GM19025 (cell line): ENCODE results near the gene IDH2.
"Not testable (repeated sequence)": the region's sequence is repeated elsewhere in the genome, so short reads cannot be mapped to it uniquely, and the experiment has no call there.

Experiments
- ATAC-seq: cut with Tn5 transposase; IDR thresholded peaks from one replicate; pipeline ENCODE4 v1.9.1; 2021; ENCODE audit warnings: mild to moderate bottlenecking, low read depth, moderate library complexity; ENCODE audit not compliant: unreplicated experiment

IDH2 gene

GRCh38 chr15:90086868-90087268 lies 15.4 kb downstream of the IDH2 start:
- no peak for ATAC-seq

DNA sequence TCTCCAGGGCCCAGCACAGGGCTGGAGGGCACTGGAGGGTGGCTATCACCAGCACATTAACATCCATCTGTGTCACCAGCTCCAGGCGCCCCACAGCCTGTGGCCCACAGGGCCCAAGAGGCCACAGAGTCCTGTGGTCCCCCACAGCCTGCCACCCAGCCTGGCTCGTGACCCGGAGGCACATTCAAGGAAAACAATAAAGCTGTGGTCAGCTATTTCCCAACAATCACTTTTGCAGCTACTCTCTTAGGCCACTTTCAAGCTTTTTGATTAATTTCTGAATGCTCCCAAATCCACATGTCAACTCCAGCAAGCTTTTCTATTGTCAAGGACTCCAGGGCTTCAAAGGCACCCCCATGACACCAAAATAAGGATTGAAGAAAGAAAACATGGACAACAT lies 16.7 kb downstream of the IDH2 start:
- no peak for ATAC-seq

- ATAC-seq: no peak
These were observed 17.3 kb downstream of the IDH2 start for GRCh38 chr15:90084876-90085423.

GRCh38 chr15:90083954-90084607 lies 18.2 kb downstream of the IDH2 start:
- ATAC-seq: no peak

DNA sequence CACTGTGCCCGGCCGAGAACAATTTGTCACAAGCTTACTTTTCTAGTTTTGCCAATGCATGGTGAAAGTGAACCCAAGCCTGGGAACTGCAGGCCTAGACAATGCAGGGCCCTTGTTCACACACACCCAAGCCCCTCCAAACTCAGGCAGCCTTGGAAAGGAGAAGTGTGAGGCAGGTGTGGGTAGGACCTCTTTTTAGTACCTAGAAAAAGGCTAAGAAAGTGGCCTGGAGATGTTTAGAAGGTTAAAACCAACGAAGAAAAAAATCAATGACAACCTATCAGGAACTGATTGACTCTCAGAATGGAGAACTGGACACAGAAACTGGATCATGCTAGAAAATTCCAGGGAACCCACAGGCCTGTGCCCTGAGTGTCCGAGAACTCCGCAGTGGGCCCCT lies 18.8 kb downstream of the IDH2 start:
- ATAC-seq: no peak

- no peak for ATAC-seq
These were observed 20.0 kb downstream of the IDH2 start for GRCh38 chr15:90082140-90082715.

DNA sequence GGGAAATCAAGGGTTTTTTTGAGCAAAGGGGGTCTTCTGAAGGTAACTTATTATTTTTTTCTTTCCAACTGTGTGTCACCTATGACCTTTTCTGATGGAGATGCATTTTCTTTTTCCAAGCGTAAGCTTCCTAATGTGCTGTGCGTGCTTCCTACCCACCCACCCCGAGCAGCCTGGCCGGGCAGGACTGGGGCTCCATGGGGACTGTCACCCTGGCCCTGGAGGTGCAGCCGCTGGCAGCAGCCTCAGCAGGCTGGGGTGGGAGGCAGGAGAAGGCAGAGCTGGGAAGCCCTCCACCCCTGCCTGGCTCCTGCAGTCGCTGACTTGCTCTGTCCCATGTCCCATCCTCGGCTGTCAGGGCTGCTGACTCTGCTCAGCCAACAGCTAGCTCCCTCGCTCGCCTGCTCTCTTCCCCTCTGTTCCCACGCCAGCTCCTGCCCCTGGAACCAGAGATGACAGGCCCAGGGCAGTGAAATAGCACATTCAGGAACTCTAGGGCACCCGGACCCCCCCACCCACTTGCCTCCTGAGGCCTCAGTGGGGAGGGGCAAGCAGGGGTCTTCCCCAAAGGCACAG lies 21.4 kb downstream of the IDH2 start:
- no peak for ATAC-seq

- ATAC-seq: no peak
These were observed 21.9 kb downstream of the IDH2 start for GRCh38 chr15:90080458-90080755.

DNA sequence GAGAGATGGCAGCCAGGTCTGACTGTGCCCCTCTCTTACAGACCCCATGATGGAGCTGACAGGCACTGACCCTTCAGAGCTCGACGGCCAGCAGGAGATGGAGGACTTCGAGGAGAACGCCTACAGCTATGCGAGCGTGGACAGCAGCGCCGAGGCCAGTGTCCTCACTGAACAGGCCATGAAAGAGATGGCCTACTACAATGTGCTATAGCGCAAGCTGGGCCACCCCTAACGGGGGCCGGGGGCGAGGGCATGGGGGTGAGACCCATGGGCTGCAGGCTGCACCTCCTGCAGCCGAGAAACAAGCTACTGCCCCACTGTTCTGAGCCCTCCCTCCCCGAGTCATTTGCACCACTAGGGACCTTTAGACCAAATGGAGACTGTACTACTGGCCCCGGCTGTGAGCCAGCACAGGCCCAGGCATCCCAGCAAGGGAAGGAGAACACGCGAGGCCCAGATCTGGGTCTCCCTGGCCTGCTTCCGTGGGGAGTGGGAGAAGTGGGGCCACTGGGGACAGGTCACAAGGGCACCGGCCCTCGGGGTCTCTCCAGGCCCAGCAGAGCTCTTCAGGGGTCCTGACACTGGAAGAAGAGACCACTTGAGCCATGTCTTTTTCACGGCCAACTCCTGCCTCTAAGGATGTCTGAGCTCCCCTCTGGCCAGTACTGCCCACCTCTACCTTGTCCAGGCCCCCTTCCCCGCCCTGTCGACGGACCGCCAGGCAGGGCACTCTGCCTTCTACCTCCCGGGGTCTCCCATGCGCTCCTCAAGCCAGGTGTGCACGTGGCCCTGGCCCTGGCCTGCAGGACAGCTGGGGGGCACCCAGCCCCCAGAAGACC lies 22.4 kb downstream of the IDH2 start:
- no peak for ATAC-seq

GRCh38 chr15:90078965-90079364 lies 23.3 kb downstream of the IDH2 start:
- no peak for ATAC-seq

- ATAC-seq: no peak
These were observed 25.6 kb downstream of the IDH2 start for GRCh38 chr15:90076716-90077115.

DNA sequence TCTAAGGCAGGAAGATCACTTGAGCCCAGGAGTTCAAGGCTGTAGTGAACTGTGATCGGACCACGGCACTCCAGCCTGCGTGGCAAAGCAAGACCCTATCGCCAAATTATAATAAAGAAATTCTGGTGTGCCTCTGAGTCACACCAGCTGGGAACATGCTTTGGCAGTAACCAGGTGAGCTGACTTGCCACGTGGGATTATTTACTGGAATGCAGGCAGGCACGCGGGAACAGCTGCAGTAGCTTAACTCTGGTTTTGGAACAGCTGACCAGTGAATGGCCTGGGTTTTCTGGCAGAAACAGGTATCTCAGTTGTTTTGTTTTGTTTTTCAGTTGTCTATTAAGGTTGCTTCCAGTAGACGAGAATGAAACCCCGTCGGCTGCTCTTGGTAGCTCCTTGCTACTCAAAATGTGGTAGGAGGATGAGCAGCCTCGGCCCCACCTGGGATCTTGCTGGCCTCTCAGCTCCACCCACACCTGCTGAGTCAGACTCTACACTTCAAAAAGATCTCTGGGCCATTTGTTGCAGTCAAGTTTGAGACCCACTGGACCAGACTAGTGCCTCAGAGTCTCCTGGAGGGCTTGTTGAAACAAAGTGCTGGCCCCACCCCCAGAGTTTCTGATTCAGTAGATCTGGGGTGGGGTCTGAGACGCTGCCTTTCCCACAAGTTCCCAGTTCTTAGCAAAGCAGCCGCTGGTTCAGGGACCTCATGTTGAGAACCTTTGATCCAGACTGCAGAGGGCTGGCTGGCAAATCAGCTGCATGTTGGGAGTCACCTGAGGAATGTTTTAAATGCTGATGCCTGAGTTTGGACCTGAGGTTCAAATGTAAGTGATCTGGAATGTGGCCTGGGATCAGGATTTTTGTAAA lies 26.6 kb downstream of the IDH2 start:
- no peak for ATAC-seq

DNA sequence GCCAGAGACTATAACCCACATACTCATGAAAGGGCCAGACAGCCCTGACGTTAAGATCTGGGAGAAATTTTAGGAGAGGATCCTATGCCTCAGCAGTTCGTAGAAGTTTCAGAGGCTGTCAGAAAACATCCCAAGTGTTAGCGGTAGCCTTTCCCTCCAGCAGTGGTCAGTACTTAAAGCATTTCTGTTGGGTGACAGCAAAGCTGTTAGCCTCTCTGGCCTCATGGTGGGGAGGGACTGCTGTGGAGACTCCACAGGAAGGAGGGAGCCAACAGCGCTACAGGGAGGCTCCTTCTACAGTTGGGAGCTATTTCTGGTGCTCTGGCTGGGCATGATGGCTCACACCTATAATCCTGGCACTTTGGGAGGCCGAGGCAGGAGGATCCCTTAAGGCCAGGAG lies 27.4 kb downstream of the IDH2 start:
- no peak for ATAC-seq

- no peak for ATAC-seq
These were observed 28.2 kb downstream of the IDH2 start for GRCh38 chr15:90074023-90074422.

GRCh38 chr15:90072978-90073640 lies 29.2 kb downstream of the IDH2 start:
- ATAC-seq: no peak

DNA sequence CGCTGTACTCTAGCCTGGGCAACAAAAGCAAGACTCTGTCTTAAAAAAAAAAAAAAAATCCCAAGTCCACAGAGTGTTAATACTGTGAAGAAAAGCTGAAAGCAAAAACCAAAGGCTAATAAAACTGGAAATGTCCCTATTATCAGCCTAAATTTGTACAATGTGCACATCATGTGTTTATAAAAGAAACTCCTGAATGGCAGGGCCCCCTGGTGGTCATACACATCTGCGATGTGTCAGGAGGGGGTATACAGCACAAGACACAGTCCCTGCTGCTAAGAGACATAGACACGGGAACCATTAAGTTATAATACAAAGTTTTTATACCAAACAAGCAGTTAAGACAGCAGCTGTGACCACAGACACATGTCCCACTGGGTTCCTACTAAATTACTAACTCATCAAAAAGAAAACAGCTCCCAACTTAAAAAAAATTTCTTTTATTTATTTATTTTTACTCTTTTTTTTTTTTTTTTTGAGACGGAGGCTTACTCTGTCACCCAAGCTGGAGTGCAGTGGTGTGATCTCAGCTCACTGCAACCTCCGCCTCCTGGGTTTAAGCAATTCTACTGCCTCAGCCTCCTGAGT lies 31.0 kb downstream of the IDH2 start:
- no peak for ATAC-seq

DNA sequence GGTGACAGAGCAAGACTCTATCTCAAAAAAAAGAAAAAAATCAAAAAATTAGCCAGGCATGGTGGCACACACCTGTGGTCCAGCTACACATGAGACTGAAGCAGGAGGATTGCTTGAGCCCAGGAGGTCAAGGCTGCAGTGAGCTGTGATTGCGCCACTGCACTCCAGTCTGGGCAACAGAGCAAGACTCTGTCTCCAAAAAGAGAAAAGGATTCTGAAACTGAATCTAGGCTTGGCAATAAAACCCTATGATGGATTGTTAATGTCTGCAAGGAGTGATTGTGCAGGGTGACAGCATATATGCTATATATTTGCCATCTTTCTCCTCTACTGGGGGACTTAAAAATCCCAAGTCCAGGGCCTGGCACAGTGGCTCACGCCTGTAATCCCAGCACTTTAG lies 31.6 kb downstream of the IDH2 start:
- not testable (repeated sequence) for ATAC-seq

GRCh38 chr15:90067953-90068606 lies 34.2 kb downstream of the IDH2 start:
- ATAC-seq: no peak
